Measurements from ENCODE around the gene AUTS2.
A peak's percentile ranks its signal among the peaks of the same experiment; 100 is the strongest.
"Not testable (repeated sequence)": the region's sequence is repeated elsewhere in the genome, so short reads cannot be mapped to it uniquely, and the experiment has no call there.

Gene AUTS2

GRCh38 chr7:70352906-70353305 lies 754.6 kb downstream of the AUTS2 start:
- no peak for DNase-seq (ENCODE audit: low spot score)

GRCh38 chr7:70353330-70353945 lies 755.2 kb downstream of the AUTS2 start:
- peak; percentile 57 for DNase-seq (ENCODE audit: low spot score)

- DNase-seq (ENCODE audit: low spot score) = peak; percentile 9
Measured at GRCh38 chr7:70353946-70354335, 755.7 kb downstream of the AUTS2 start.

- peak; percentile 46 for DNase-seq (ENCODE audit: low spot score)
Measured at GRCh38 chr7:70354409-70355169, 756.3 kb downstream of the AUTS2 start.

- DNase-seq (ENCODE audit: low spot score) = no peak
Measured at GRCh38 chr7:70355198-70356020, 757.1 kb downstream of the AUTS2 start.

GRCh38 chr7:70356085-70356786 lies 758.0 kb downstream of the AUTS2 start:
- no peak for DNase-seq (ENCODE audit: low spot score)

GRCh38 chr7:70356787-70357328 lies 758.6 kb downstream of the AUTS2 start:
- no peak for DNase-seq (ENCODE audit: low spot score)

- DNase-seq (ENCODE audit: low spot score) = no peak
Measured at GRCh38 chr7:70360557-70360956, 762.3 kb downstream of the AUTS2 start.

- DNase-seq (ENCODE audit: low spot score) = no peak
Measured at GRCh38 chr7:70361821-70362220, 763.5 kb downstream of the AUTS2 start.

- DNase-seq (ENCODE audit: low spot score) = not testable (repeated sequence)
Measured at GRCh38 chr7:70364393-70364792, 766.1 kb downstream of the AUTS2 start.

- DNase-seq (ENCODE audit: low spot score) = no peak
Measured at GRCh38 chr7:70371652-70372051, 773.4 kb downstream of the AUTS2 start.

- DNase-seq (ENCODE audit: low spot score) = no peak
Measured at GRCh38 chr7:70372768-70373515, 774.7 kb downstream of the AUTS2 start.

GRCh38 chr7:70374772-70375533 lies 776.7 kb downstream of the AUTS2 start:
- DNase-seq (ENCODE audit: low spot score) = no peak

- DNase-seq (ENCODE audit: low spot score) = no peak
Measured at GRCh38 chr7:70376561-70377031, 778.3 kb downstream of the AUTS2 start.

- no peak for DNase-seq (ENCODE audit: low spot score)
Measured at GRCh38 chr7:70377957-70378356, 779.7 kb downstream of the AUTS2 start.

GRCh38 chr7:70379210-70379609 lies 780.9 kb downstream of the AUTS2 start:
- no peak for DNase-seq (ENCODE audit: low spot score)

- DNase-seq (ENCODE audit: low spot score) = peak; percentile 43
Measured at GRCh38 chr7:70380421-70381015, 782.2 kb downstream of the AUTS2 start.

GRCh38 chr7:70383066-70383782 lies 784.9 kb downstream of the AUTS2 start:
- DNase-seq (ENCODE audit: low spot score) = no peak

GRCh38 chr7:70384024-70384423 lies 785.7 kb downstream of the AUTS2 start:
- no peak for DNase-seq (ENCODE audit: low spot score)
